Stimulated activated CD4-positive, alpha-beta T cell treated with anti-CD3 and anti-CD28 coated beads, Interleukin-4, amount 100 ng/mL, for 48 hours (primary cell): ENCODE results near the gene TNRC6A.
"Not testable (repeated sequence)": the region's sequence is repeated elsewhere in the genome, so short reads cannot be mapped to it uniquely, and the experiment has no call there.

Source experiments
- DNase-seq, 2 donors: peaks; one replicate each; pipeline ENCODE4 v3.0.0-alpha.2; 2020; ENCODE audit warnings: low read depth in 2 of 2

TNRC6A gene

DNA sequence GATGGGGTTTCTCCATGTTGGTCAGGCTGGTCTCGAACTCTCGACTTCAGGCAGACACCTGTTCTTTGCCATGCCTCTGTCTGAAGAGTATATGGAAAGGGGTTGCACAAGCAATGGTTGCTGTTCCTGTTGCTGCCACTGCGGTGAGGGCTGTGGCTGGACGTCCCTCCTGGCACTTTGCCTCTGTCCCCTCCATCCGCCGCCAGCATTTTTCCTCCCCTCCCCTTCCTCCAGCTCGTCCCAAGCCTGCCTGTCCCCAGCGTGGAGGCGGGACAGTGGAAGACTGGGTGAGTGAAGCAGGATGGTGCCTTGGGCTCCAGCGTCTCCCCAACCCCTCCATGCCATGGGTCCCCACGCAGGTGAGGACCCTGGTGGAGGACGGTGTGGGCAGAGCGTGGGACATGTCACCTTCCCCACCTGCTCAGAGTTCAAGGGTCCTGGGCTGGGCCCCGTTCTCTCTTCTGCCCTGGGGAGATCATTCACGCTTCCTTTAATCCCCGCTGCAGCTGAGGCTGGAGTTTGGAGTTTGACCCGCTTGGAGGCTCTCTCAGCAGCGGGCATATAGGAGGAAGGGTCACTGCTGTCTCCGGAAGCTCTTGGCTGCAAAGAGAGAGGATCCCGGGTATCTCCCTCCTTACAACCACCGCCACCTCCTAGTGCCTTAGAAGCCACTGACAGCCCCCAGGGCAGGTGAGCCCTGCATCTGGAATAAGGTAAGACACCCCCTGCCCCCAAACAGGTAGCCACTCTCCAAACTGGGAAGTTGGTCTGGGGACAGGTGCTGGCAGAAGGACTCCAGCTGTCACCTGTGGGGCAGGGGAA is 116.5 kb downstream of the TNRC6A start, which contains the start of gene SLC5A11:
SLC5A11 (plus strand) TSS at position 238 of the 822 bp plus-strand sequence. CDS start 12,681 bp downstream, outside the sequence.
- no peak for DNase-seq

- DNase-seq: no peak
Measured at GRCh38 chr16:24846548-24847357, 117.3 kb downstream of the TNRC6A start.

GRCh38 chr16:24847358-24847664 is 117.9 kb downstream of the TNRC6A start:
- DNase-seq: no peak

GRCh38 chr16:24848065-24848464 is 118.6 kb downstream of the TNRC6A start:
- no peak for DNase-seq

- DNase-seq: no peak
Measured at GRCh38 chr16:24849641-24850040, 120.2 kb downstream of the TNRC6A start.

- no peak for DNase-seq
Measured at GRCh38 chr16:24850289-24850938, 121.0 kb downstream of the TNRC6A start.

GRCh38 chr16:24851700-24852099 is 122.2 kb downstream of the TNRC6A start:
- DNase-seq: peak in 1 of 2 donors; percentile 48

DNA sequence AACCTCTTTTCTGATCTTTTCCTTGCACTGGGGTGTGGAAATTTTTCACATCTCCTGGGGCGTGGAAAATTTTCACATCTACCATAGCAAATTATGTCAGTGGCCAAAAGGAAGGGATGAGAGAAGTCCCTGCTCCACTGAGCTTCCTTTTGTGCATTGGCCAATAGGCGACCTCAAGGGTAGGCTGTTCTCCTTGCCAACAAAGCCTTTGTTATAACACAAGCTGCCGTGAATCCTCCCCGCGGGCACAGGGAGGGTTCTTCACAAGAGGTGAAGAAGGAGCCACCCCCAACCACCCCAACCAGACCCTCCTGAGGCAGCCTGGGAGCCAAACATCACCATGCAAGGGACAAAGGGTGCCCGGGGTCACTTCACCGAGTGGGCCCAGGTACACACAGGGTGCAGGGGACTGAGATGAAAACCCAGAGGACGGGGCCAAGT is 122.8 kb downstream of the TNRC6A start:
- no peak for DNase-seq

DNA sequence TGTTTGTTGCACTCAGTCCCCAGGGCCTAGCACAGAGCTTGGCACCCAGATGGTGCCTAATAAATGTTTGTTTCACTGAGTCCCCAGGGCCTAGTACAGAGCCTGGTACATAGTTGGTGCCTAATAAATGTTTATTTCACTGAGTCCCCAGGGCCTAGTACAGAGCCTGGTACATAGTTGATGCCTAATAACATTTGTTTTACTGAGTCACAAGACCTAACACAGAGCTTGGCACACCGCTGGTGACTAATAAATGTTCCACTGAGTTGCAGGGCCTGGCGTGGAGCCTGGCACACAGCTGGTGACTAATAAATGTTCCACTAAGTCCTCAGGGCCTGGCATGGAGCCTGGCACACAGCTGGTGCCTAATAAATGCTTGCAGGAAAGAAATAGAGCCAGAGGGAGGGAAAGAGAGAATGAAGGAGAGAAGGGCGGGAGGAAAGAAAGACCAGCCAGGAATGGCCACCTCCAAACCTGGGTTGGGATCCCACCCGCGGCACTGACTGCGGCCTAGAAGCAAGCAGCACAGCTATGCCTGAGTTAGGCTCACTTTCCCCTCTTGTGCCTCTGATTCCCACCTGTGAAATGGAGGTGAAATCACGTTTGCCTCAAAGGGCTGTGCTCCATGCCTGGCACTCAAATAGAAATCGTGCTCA is 123.8 kb downstream of the TNRC6A start:
- DNase-seq: no peak

- no peak for DNase-seq
Measured at GRCh38 chr16:24853830-24854229, 124.4 kb downstream of the TNRC6A start.

- no peak for DNase-seq
Measured at GRCh38 chr16:24854607-24855171, 125.2 kb downstream of the TNRC6A start.

DNA sequence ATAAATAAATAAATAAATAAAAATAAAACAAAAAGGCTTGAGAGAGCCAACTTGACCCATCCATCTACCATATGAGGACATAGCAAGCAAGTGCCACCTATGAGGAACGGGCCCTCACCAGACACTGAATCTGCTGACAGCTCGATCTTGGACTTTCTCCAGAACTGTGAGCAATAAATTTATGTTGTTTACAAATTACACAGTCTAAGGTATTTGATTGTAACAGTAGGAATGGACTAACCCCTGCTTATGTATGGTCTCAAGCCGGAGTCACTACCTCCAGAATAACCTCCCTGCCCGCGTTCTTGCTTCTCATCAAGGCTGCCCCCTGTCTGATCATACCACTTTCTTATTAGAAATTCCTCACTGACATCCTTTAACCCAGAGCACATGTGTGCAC is 126.2 kb downstream of the TNRC6A start:
- no peak for DNase-seq

GRCh38 chr16:24856871-24857270 is 127.4 kb downstream of the TNRC6A start:
- DNase-seq: not testable (repeated sequence)

- DNase-seq: peak; percentile 34 to 47
Measured at GRCh38 chr16:24858219-24859041, 129.0 kb downstream of the TNRC6A start.

- DNase-seq: no peak
Measured at GRCh38 chr16:24861461-24861860, 132.0 kb downstream of the TNRC6A start.

DNA sequence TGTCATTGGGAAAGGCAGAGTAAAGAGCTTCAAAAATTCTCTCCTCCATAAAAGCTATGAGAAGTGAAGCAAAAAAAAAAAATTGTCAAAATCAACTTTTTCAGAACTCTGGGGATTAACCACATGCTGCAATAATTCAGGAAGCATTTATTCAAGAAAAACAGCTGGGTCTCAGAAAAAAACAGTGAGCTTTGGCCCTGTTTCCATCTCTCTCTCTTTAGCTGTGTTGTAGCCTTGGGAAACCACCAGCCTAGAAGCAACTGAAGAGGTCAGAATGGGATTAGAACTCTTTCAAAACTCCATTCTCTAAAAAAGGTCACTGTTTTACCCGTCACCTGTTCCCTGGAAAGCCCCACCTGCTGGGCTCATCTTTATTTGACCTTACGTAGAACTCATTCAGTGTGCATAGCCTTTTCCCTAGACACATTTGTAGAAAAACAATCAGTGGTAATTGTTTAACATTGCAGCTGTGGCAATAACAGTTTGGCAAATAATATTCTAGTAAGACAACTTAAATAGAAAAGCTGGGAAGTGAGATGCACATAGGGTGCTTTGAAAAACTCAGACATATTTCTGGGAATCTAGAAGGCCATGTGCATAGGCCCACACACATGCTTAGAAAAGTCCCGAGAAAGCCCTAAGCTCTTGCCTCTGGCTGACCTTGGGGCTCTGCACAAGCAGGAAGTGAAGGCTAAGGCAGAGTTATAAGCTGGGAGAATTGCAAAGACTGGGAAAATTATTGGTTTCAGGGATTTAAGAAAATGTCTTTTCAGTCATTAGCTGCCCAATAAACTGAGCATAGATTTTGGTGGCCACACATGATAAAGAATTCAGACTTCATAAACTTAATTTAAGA is 134.4 kb downstream of the TNRC6A start:
- no peak for DNase-seq

- DNase-seq: no peak
Measured at GRCh38 chr16:24869033-24869432, 139.6 kb downstream of the TNRC6A start.

- DNase-seq: no peak
Measured at GRCh38 chr16:24871891-24872290, 142.4 kb downstream of the TNRC6A start.

DNA sequence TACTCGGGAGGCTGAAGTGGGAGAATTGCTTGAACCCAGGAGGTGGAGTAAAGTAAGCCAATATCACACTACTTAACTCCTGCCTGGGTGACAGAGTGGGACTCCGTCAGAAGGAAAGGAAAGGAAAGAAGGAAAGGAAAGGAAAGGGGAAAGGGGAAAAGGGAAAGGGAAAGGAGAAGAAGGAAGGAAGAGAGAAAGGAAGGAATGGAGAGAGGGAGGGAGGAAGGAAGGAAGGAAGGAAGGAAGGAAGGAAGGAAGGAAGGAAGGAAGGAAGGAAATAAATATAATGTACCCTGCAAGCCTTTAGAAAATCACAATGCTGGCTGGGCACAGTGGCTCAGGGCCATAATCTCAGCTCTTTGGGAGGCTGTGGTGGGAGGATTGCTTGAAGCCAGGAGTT is 143.6 kb downstream of the TNRC6A start:
- no peak for DNase-seq

DNA sequence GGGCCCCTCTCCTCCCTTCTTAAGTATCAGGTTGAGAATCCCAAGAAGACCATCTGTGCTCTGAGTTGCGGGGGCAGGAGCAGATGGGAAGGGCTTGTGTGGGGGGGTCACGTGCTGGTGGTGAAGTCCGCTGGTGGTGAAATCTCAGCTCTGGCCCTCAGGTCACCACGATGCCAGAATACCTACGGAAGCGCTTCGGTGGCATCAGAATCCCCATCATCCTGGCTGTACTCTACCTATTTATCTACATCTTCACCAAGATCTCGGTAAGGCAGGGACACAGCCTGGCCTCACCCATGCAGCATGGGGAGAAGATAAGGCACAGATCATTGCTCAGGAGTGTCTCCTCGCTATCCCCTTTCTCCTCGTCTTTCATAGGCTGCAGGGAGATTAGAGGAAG is 146.0 kb downstream of the TNRC6A start:
- DNase-seq: no peak
